Smooth muscle cell of the umbilical artery (primary cell): ENCODE data around the gene CD226. TPM values are rescaled to one million over a fixed set of nuclear protein-coding genes. Genes with fewer than 3 reads are reported as not detected.

ENCODE experiments used
- total RNA-seq: library from RNA; depleted of rRNA; stranded (reverse); fragments of >200 nt; gene quantifications from 2 replicates; pipeline ENCODE4 v1.2.3, GENCODE V29; 2014

CD226 gene
- total RNA-seq: 5.3 and 6.4 TPM in 2 replicates

GRCh38 chr18:69947361-69948133, at the start of gene CD226:
Gene CD226 (minus strand): TSS chr18:69947873. CDS start chr18:69947406, 467 bp downstream.

